ENCODE results near the gene MAP1LC3B2. TPM values are rescaled to one million over a fixed set of nuclear protein-coding genes. Genes with fewer than 3 reads are reported as not detected.

MAP1LC3B2 gene
- total and polyA plus RNA-seq, 2 of the 8 experiments (the other 6 are each of a cell fraction or from before 2014, with no cell fraction given), result 0.39 to 1.5 TPM

DNA sequence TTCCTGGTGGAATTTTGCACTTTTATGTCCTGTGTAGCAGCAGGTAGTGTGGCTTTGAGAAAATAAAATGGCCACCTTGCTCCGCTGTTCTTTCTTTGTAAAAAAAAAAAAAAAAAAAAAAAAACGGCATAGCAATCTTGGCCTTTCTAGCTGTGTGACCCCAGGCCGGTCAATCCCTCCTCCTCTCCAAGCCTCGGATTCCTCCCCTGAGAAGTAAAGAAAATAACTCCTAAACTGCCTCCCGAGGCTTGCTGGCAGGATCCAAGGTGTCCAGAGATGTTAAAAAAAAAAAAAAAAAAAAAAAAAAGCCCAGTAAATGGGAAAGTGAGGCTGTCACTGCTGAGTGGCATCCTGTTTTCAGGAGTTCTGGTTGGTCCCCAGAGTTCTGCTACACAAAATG is 23.9 kb upstream of the MAP1LC3B2 start (continued):
- TF ChIP-seq, protein P1, sequence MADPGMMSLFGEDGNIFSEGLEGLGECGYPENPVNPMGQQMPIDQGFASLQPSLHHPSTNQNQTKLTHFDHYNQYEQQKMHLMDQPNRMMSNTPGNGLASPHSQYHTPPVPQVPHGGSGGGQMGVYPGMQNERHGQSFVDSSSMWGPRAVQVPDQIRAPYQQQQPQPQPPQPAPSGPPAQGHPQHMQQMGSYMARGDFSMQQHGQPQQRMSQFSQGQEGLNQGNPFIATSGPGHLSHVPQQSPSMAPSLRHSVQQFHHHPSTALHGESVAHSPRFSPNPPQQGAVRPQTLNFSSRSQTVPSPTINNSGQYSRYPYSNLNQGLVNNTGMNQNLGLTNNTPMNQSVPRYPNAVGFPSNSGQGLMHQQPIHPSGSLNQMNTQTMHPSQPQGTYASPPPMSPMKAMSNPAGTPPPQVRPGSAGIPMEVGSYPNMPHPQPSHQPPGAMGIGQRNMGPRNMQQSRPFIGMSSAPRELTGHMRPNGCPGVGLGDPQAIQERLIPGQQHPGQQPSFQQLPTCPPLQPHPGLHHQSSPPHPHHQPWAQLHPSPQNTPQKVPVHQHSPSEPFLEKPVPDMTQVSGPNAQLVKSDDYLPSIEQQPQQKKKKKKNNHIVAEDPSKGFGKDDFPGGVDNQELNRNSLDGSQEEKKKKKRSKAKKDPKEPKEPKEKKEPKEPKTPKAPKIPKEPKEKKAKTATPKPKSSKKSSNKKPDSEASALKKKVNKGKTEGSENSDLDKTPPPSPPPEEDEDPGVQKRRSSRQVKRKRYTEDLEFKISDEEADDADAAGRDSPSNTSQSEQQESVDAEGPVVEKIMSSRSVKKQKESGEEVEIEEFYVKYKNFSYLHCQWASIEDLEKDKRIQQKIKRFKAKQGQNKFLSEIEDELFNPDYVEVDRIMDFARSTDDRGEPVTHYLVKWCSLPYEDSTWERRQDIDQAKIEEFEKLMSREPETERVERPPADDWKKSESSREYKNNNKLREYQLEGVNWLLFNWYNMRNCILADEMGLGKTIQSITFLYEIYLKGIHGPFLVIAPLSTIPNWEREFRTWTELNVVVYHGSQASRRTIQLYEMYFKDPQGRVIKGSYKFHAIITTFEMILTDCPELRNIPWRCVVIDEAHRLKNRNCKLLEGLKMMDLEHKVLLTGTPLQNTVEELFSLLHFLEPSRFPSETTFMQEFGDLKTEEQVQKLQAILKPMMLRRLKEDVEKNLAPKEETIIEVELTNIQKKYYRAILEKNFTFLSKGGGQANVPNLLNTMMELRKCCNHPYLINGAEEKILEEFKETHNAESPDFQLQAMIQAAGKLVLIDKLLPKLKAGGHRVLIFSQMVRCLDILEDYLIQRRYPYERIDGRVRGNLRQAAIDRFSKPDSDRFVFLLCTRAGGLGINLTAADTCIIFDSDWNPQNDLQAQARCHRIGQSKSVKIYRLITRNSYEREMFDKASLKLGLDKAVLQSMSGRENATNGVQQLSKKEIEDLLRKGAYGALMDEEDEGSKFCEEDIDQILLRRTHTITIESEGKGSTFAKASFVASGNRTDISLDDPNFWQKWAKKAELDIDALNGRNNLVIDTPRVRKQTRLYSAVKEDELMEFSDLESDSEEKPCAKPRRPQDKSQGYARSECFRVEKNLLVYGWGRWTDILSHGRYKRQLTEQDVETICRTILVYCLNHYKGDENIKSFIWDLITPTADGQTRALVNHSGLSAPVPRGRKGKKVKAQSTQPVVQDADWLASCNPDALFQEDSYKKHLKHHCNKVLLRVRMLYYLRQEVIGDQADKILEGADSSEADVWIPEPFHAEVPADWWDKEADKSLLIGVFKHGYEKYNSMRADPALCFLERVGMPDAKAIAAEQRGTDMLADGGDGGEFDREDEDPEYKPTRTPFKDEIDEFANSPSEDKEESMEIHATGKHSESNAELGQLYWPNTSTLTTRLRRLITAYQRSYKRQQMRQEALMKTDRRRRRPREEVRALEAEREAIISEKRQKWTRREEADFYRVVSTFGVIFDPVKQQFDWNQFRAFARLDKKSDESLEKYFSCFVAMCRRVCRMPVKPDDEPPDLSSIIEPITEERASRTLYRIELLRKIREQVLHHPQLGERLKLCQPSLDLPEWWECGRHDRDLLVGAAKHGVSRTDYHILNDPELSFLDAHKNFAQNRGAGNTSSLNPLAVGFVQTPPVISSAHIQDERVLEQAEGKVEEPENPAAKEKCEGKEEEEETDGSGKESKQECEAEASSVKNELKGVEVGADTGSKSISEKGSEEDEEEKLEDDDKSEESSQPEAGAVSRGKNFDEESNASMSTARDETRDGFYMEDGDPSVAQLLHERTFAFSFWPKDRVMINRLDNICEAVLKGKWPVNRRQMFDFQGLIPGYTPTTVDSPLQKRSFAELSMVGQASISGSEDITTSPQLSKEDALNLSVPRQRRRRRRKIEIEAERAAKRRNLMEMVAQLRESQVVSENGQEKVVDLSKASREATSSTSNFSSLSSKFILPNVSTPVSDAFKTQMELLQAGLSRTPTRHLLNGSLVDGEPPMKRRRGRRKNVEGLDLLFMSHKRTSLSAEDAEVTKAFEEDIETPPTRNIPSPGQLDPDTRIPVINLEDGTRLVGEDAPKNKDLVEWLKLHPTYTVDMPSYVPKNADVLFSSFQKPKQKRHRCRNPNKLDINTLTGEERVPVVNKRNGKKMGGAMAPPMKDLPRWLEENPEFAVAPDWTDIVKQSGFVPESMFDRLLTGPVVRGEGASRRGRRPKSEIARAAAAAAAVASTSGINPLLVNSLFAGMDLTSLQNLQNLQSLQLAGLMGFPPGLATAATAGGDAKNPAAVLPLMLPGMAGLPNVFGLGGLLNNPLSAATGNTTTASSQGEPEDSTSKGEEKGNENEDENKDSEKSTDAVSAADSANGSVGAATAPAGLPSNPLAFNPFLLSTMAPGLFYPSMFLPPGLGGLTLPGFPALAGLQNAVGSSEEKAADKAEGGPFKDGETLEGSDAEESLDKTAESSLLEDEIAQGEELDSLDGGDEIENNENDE (IDR thresholded peaks at IDR 0.05; ENCODE audit: insufficient replicate concordance, low read length), result no peak
- no peak for TF ChIP-seq TBP (IDR thresholded peaks at IDR 0.05; ENCODE audit: low read depth, low read length)
- no peak for TF ChIP-seq HDAC6 (IDR thresholded peaks at IDR 0.05; ENCODE audit: low read depth, low read length)
- TF ChIP-seq KDM5A (IDR thresholded peaks at IDR 0.05; ENCODE audit: low read length), result no peak
- no peak for TF ChIP-seq TAF7 (optimal IDR thresholded peaks at IDR 0.05; ENCODE audit: borderline replicate concordance, low read depth, low read length)
- no peak for TF ChIP-seq RAD21 (IDR thresholded peaks at IDR 0.05 in 1 of 2, conservative IDR thresholded peaks at IDR 0.05 in 1 of 2; ENCODE audit: low read depth in 2 of 2, low read length in 2 of 2)
- no peak for TF ChIP-seq EGR1 (IDR thresholded peaks at IDR 0.05; ENCODE audit: borderline replicate concordance, low read depth, low read length)

Data from H1 (cell line).